B cell (primary cell): Measurements from ENCODE around the gene CCDC192. TPM values are rescaled to one million over a fixed set of nuclear protein-coding genes. Genes with fewer than 3 reads are reported as not detected.

Source experiments
- ATAC-seq: fragments of 200-7000 bp; cut with Tn5 transposase; one replicate; pipeline ENCODE4 v1.10.0; 2021; ENCODE audit warnings: low read depth, mild to moderate bottlenecking, moderate number of reproducible peaks, moderate library complexity
- CTCF ChIA-PET: fragments of 350-600 bp; sonication (Branson Sonifier 250); formaldehyde crosslinking; loops from one replicate; lab custom pipeline; 2021; ENCODE audit warnings: antibody characterized with exemption, inconsistent platforms; lab: Charles Lee
- POLR2A ChIA-PET: fragments of 350-600 bp; sonication (Branson Sonifier 250); formaldehyde crosslinking; loops from one replicate; lab custom pipeline; 2021; ENCODE audit warnings: antibody characterized with exemption; lab: Charles Lee
- DNase-seq: peaks from one replicate; pipeline ENCODE4 v3.0.0; 2013
- H2AFZ ChIP-seq: 2 replicates; pipeline ENCODE4 v1.6.1; 2012; ENCODE audit warnings: mild to moderate bottlenecking, low read depth, low read length; ENCODE audit not compliant: insufficient read depth, poor library complexity, severe bottlenecking
- H3K27ac ChIP-seq, 2 donors: 1 replicate in 1 of 2; 2 replicates in 1 of 2; pipeline ENCODE4 v1.5.1; 2012 to 2013; ENCODE audit warnings: low read length in 2 of 2, mild to moderate bottlenecking in 2 of 2, moderate library complexity in 1 of 2
- H3K27me3 ChIP-seq, 4 experiments: fragments of 200-600 bp in 1 of 4; sonication (generic) in 1 of 4; replicated peaks in 1 of 4; 1 replicate in 2 of 4; 2 replicates in 2 of 4; pipeline versions ENCODE4 v1.6.1 to v1.7.0; 2013 to 2016; ENCODE audit warnings: low read length in 3 of 4, mild to moderate bottlenecking in 2 of 4, mixed read lengths in 1 of 4, moderate library complexity in 1 of 4; ENCODE audit not compliant: insufficient read depth in 4 of 4, control insufficient read depth in 3 of 4; ENCODE audit errors: control extremely low read depth in 1 of 4
- H3K36me3 ChIP-seq, 2 experiments: replicated peaks in 1 of 2; 1 replicate in 1 of 2; 2 replicates in 1 of 2; pipeline versions ENCODE4 v1.6.1 to v1.7.1; 2013; ENCODE audit warnings: low read length in 1 of 2; ENCODE audit not compliant: insufficient read depth in 2 of 2, control insufficient read depth in 1 of 2; ENCODE audit errors: control extremely low read depth in 1 of 2, extremely low read depth in 1 of 2
- H3K4me1 ChIP-seq, 2 donors: fragments of 200-600 bp in 1 of 2; sonication (generic) in 1 of 2; 1 replicate in 1 of 2; 2 replicates in 1 of 2; pipeline versions ENCODE4 v1.5.1 to v1.6.1; 2013 to 2017; ENCODE audit warnings: low read length in 2 of 2; ENCODE audit not compliant: control insufficient read depth in 2 of 2, insufficient read depth in 2 of 2
- H3K4me2 ChIP-seq: replicated peaks from 2 replicates; pipeline ENCODE3; 2012; ENCODE audit warnings: mild to moderate bottlenecking, low read depth, low read length; ENCODE audit not compliant: poor library complexity, severe bottlenecking
- H3K4me3 ChIP-seq, 5 experiments: fragments of 200-600 bp in 1 of 5; sonication (generic) in 1 of 5; 1 replicate in 3 of 5; 2 replicates in 2 of 5; pipeline versions ENCODE4 v1.5.1 to v1.7.0; 2011 to 2016; ENCODE audit warnings: low read length in 4 of 5, mild to moderate bottlenecking in 4 of 5, low read depth in 2 of 5, control low read depth in 1 of 5, moderate library complexity in 1 of 5; ENCODE audit not compliant: insufficient read depth in 1 of 5; ENCODE audit errors: control extremely low read depth in 1 of 5, extremely low read depth in 1 of 5
- H3K79me2 ChIP-seq: fragments of 200-600 bp; sonication (generic); one replicate; pipeline ENCODE4 v1.6.0; 2016; ENCODE audit warnings: low read length; ENCODE audit not compliant: control insufficient read depth, insufficient read depth
- H3K9ac ChIP-seq: fragments of 200-600 bp; sonication (generic); 2 replicates; pipeline ENCODE4 v1.6.1; 2017; ENCODE audit warnings: mild to moderate bottlenecking, low read length, moderate library complexity
- H3K9me3 ChIP-seq, 3 donors: one replicate each; pipeline versions ENCODE4 v1.6.1 to v1.7.1; 2013; ENCODE audit warnings: low read length in 2 of 3; ENCODE audit not compliant: control insufficient read depth in 2 of 3, insufficient read depth in 1 of 3; ENCODE audit errors: control extremely low read depth in 1 of 3
- H4K20me1 ChIP-seq: 2 replicates; pipeline ENCODE4 v1.6.0; 2012; ENCODE audit warnings: mild to moderate bottlenecking, low read length; ENCODE audit not compliant: insufficient read depth, control insufficient read depth, poor library complexity, severe bottlenecking
- H3K27ac Mint-ChIP-seq: one replicate; pipeline ENCODE4 v1.8.0; 2021; ENCODE audit warnings: mixed read lengths
- H3K27me3 Mint-ChIP-seq: one replicate; pipeline ENCODE4 v1.8.0; 2021; ENCODE audit warnings: mixed read lengths
- H3K4me1 Mint-ChIP-seq: one replicate; pipeline ENCODE4 v1.8.0; 2021; ENCODE audit warnings: mixed read lengths
- H3K4me3 Mint-ChIP-seq: one replicate; pipeline ENCODE4 v1.8.0; 2021; ENCODE audit warnings: mixed read lengths
- H3K9me3 Mint-ChIP-seq: one replicate; pipeline ENCODE4 v1.8.0; 2022; ENCODE audit warnings: mixed read lengths; ENCODE audit not compliant: insufficient read depth
- EZH2 ChIP-seq: IDR thresholded peaks from 2 replicates; pipeline ENCODE4 v1.6.1; 2012; ENCODE audit warnings: borderline replicate concordance, low read depth, mild to moderate bottlenecking, moderate library complexity, low read length; ENCODE audit not compliant: insufficient read depth, poor library complexity, severe bottlenecking
- WGBS: methylation state at CpG from one replicate; pipeline ENCODE4 v1.1.5; 2013; ENCODE audit warnings: missing lambda C conversion rate; ENCODE audit not compliant: insufficient coverage; 5-methylcytosine and 5-hydroxymethylcytosine counted together
- intact Hi-C: fragments of 100-400 bp; cut with micrococcal nuclease; formaldehyde crosslinking; loops from one replicate; pipeline ENCODE4 v1.10.0; 2022
- polyA plus RNA-seq: library from polyadenylated mRNA; depleted of rRNA; stranded (reverse); fragments of >200 nt; gene quantifications from 2 replicates; pipeline ENCODE4 v1.2.3, GENCODE V29; 2012
- total RNA-seq, 2 donors: library from RNA; stranded (reverse); fragments of 120-200 nt in 1 of 2; gene quantifications; 1 replicate in 1 of 2; 2 replicates in 1 of 2; pipeline versions ENCODE4 v1.2.3 to v1.2.4, GENCODE V29; 2013 to 2022
- TF ChIP-seq, protein P1 (sequence below): fragments of 200-600 bp; IDR thresholded peaks from one replicate; pipeline ENCODE4 v1.8.0; 2022; ENCODE audit warnings: antibody characterized with exemption, mild to moderate bottlenecking

Gene CCDC192
- total and polyA plus RNA-seq, 2 donors (not counting 1 experiment from before 2014, with no cell fraction given) = not detected

DNA sequence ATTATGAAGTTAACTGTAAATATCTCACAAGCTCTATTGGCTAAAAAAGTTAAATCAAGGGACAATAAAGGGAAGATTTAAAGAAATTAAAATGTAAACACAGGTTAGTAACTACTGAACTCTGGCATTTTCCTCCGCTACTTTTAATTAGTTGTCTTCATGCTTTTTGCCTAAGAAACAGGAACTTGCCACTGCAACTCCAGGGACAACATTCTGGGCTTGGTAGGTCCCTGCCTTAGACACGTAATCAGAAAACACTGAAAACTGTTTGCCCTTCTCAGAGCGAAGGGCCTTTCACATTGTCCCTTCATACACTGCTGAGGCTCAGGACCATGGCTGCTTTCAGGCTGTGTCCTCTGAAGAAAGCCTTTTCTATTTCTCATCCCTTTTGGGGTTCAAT, 118.7 kb downstream of the CCDC192 start:
- whole genome bisulfite sequencing = 78% methylated on average over 1 of the region's 3 CpGs
- CTCF ChIA-PET = no interaction called here
- peaks cover 9% of the 10 kb centered on the region for H3K27me3 Mint-ChIP-seq

DNA sequence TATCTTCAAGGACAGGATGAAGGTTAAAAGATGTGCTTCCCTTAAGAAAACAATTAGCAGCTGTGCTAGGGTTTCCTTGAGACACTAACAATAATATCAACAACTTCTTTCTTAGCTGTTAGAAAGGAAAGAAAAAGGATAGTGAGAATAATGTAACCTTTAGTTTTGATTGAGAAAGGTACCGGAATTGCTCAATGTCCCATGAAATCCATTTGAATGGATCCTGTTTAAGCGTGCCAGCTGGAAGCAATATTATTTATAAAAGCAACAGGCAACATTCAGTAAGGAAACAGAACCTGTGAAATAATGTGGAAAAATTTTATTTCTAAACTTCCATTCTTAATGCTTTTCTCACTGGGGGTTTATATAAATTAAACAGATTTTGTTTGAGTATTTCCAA, 120.9 kb downstream of the CCDC192 start:
- no peak overlapping the region for H3K4me3 Mint-ChIP-seq
- H3K4me2 ChIP-seq = no peak overlapping the region
- H3K4me3 ChIP-seq = no peak overlapping the region
- no peaks in the 10 kb centered on the region for H3K4me1 Mint-ChIP-seq
- TF ChIP-seq, protein P1, sequence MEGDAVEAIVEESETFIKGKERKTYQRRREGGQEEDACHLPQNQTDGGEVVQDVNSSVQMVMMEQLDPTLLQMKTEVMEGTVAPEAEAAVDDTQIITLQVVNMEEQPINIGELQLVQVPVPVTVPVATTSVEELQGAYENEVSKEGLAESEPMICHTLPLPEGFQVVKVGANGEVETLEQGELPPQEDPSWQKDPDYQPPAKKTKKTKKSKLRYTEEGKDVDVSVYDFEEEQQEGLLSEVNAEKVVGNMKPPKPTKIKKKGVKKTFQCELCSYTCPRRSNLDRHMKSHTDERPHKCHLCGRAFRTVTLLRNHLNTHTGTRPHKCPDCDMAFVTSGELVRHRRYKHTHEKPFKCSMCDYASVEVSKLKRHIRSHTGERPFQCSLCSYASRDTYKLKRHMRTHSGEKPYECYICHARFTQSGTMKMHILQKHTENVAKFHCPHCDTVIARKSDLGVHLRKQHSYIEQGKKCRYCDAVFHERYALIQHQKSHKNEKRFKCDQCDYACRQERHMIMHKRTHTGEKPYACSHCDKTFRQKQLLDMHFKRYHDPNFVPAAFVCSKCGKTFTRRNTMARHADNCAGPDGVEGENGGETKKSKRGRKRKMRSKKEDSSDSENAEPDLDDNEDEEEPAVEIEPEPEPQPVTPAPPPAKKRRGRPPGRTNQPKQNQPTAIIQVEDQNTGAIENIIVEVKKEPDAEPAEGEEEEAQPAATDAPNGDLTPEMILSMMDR = no peak
- TF ChIP-seq EZH2 = no peak
- no peaks in the 10 kb centered on the region for H3K79me2 ChIP-seq
- H3K27me3 Mint-ChIP-seq = peaks cover 17% of the 10 kb centered on the region
- no peak overlapping the region for H3K9ac ChIP-seq
- H3K9me3 ChIP-seq = no peaks in the 10 kb centered on the region
- intact Hi-C loops = no loop called here
- ChIA-PET CTCF (no interaction called here), POLR2A (no interaction called here)
- DNase-seq (no peak), ATAC-seq (no peak)
- no peaks in the 10 kb centered on the region for H3K36me3 ChIP-seq
- H3K27me3 ChIP-seq = peaks cover 0 to 3% (median 0%) of the 10 kb centered on the region in 4 experiments
- no peak overlapping the region for H3K27ac ChIP-seq
- H3K9me3 Mint-ChIP-seq = no peaks in the 10 kb centered on the region
- no peak overlapping the region for H3K27ac Mint-ChIP-seq
- no peaks in the 10 kb centered on the region for H3K4me1 ChIP-seq
- no peaks in the 10 kb centered on the region for H4K20me1 ChIP-seq
- WGBS = no CpG with 5 or more reads among the region's 2 CpGs
- no peak overlapping the region for H2AFZ ChIP-seq

More for the DNA sequence above, 118.7 kb downstream of the CCDC192 start:
- Histone ChIP-seq H3K27ac (no peak overlapping the region), H3K4me3 (no peak overlapping the region), H3K27me3 (no peaks in the 10 kb centered on the region), H3K9me3 (no peaks in the 10 kb centered on the region), H2AFZ (no peak overlapping the region), H3K36me3 (no peaks in the 10 kb centered on the region), H3K4me1 (no peaks in the 10 kb centered on the region), H3K79me2 (no peaks in the 10 kb centered on the region), H3K9ac (no peak overlapping the region), H4K20me1 (no peaks in the 10 kb centered on the region), H3K4me2 (no peak overlapping the region)
- Mint-ChIP-seq H3K4me1 (no peaks in the 10 kb centered on the region), H3K9me3 (no peaks in the 10 kb centered on the region), H3K4me3 (no peak overlapping the region), H3K27ac (no peak overlapping the region)
- intact Hi-C loops = no loop called here
- DNase-seq (no peak), ATAC-seq (no peak)
- TF ChIP-seq EZH2 = no peak
- TF ChIP-seq, protein P1 = no peak
- POLR2A ChIA-PET = no interaction called here
